GM18858 (cell line): ENCODE results near the gene FAM83B.
"Not testable (repeated sequence)": the region's sequence is repeated elsewhere in the genome, so short reads cannot be mapped to it uniquely, and the experiment has no call there.

Experiments used
- ATAC-seq: cut with Tn5 transposase; IDR thresholded peaks from one replicate; pipeline ENCODE4 v1.9.1; 2021; ENCODE audit not compliant: unreplicated experiment

Gene FAM83B

GRCh38 chr6:54860132-54860531 lies 13.6 kb downstream of the FAM83B start:
- no peak for ATAC-seq

- ATAC-seq = no peak
These were observed 14.2 kb downstream of the FAM83B start for GRCh38 chr6:54860739-54861138.

- no peak for ATAC-seq
These were observed 15.5 kb downstream of the FAM83B start for GRCh38 chr6:54861905-54862616.

DNA sequence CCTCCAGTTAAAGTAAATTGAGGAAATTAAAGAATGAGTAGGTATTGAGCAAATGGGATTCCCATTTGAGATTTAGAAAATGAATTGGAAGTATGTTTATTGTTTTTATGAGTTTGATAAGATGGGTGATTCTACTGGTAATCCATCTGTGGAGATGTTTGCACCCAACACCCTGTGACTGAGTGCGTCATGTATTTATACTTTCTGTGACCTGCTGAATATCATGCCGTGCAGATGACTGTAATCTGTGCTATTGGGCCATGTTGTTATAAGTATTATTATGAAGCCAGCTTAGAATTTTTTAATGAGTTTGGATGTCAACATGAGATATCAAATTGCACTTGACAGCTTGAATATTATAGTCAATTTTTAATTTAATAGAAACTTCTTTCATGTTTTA lies 17.7 kb downstream of the FAM83B start:
- no peak for ATAC-seq

- no peak for ATAC-seq
These were observed 18.6 kb downstream of the FAM83B start for GRCh38 chr6:54865091-54865631.

GRCh38 chr6:54868556-54868955 lies 22.0 kb downstream of the FAM83B start:
- ATAC-seq = no peak

DNA sequence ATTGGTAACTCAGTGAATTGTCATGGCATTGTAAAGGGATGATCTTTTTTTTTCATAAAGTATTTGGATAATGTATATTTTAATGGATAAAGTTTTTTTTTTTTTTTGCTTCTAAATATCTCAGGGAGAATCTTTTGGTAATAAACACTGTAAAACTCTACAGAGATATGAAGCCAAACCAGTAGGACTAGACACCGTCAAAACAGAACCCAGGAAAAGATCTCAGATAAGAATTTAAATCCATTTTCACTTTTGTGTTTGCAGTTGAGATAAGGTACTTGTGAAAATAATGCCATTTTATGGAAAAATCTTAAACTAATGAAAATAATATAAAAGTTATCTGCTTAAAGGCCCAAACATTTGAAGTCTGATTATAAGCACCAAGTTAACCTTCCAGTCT lies 27.0 kb downstream of the FAM83B start:
- ATAC-seq = no peak

DNA sequence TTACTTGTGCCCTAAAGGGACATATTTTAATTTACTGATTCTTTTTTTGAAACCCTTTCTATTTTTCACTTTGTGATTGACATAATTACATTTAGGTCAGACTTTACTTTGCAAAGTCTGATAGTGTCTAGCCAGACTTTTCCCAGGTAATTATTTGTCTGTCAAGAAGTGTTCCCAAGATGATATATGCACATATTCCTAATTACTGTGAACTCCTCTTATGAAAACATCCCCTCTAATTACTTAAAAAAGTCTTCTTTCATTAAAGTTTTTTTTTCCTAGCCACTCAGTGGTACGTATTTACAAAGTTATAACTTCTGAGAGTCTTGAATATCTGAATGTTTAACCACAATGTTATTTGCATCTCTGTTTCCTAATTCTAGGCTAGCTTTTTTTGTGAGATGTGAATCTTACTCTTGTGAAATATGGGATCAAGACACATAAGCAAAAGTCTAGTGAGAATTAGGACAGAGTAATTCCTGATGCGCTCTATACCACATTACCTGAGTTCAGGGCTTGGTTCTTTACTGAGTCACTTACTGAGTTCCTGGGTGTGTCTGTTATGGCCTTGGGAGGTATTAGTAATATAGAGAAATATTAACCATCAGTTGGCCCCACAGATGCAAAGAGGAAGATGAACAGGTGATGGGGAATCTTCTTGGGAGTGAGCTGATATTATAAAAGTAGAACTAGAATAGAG lies 27.9 kb downstream of the FAM83B start:
- no peak for ATAC-seq

DNA sequence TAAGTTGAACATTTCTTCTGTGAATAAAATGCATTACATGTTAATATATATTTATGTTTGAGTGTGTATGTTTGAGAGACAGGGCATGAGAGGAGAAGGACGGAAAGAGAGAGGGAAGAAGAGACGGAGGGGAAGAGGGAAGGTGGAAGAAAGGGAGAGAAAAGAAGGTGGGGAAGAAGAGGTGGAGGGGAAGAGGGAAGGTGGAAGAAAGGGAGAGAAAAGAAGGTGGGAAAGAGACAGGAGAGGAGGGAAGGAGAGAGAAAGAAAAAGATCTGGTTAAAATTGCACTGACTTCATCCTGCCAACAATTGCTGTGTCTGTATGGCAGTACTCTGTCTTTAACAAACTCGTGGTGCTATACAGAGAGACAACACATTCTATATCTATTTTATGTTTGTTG lies 29.0 kb downstream of the FAM83B start:
- ATAC-seq = no peak

- ATAC-seq = no peak
These were observed 29.8 kb downstream of the FAM83B start for GRCh38 chr6:54876365-54876764.

DNA sequence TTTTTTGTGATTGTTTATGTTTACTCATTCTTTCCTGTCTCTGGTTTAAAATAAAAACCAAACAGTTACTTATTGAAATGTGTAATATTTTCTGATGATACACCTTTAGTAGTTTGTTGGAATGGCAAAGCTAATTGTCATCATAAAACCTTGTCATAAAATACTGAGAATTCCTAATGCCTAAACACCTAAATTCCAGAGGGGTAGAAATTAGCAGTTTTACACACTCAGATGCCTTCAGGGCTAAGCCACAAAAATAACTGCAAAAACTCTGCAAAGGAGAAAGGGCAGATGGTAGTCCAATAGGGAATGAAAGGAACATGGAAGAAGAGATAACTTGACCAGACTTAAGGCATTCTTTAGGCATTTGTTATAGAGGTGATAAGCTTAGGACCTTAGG lies 30.3 kb downstream of the FAM83B start:
- ATAC-seq = no peak

- peak; percentile 60 for ATAC-seq
These were observed 31.2 kb downstream of the FAM83B start for GRCh38 chr6:54877713-54878317.

- no peak for ATAC-seq
These were observed 32.1 kb downstream of the FAM83B start for GRCh38 chr6:54878718-54879117.

GRCh38 chr6:54879188-54879985 lies 32.8 kb downstream of the FAM83B start:
- ATAC-seq = no peak

DNA sequence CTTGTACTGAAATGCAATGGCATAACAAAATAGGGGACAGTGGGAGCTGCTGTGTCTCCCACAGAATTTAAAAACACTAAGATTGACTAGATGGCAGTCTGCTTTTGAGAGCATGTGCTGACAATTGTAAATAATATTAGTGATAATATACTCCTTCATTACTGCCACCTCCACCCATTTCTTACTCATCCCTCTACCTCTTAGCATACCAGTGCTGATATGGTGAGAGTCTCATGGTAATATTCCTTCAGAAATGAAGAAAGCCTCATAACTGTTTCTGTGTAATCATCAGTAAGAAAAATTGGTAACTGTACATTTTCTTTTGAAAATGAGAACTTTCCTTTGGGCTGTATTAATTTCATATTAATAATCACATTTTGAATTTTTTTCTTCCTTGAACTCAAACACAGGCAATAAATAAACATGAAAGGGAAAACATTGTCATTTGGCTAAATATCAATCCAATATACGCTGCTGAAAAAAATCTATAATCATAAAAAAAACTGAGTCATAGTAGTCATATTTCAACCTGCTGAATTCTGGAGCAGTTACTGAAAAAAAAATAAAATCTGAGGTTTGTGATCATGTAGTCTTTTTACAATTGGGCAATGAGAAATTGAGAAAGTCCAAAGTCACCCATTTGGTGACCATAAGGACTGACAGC lies 34.6 kb downstream of the FAM83B start:
- ATAC-seq = no peak

DNA sequence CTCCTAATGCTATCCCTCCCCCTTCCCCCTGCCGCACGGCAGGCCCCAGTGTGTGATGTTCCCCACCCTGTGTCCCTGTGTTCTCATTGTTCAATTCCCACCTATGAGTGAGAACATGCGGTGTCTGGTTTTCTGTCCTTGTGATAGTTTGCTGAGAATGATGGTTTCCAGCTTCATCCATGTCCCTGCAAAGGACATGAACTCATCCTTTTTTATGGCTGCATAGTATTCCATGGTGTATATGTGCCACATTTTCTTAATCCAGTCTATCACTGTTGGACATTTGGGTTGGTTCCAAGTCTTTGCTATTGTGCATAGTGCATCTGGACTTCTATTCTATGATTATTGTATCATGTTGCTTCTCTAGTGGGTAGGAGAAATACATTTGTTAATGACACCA lies 35.3 kb downstream of the FAM83B start:
- ATAC-seq = not testable (repeated sequence)

GRCh38 chr6:54886932-54887584 lies 40.5 kb downstream of the FAM83B start:
- ATAC-seq = no peak

- ATAC-seq = no peak
These were observed 45.0 kb downstream of the FAM83B start for GRCh38 chr6:54891536-54891935.

DNA sequence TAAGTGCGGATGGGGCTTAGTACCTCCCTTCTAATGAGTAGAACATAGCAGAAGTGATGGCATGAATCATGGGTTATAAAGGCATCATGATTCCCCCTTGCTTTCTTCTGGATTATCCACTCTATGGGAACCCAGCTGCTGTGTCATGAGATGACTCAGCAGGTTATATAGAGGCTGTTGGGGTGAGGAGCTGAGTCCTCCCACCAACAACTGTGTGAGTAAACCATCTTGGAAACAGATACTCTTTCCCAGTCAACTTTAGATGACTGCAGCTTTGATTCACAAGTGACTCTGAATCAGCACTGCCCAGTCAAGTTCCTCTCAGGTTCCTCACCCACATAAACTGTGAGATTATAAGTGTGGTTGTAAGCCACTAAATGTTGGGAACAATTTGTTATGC lies 46.3 kb downstream of the FAM83B start:
- ATAC-seq = no peak

- no peak for ATAC-seq
These were observed 47.2 kb downstream of the FAM83B start for GRCh38 chr6:54893818-54894217.
